Nucleus accumbens (tissue), 56 donors: ENCODE results near the gene FAF1.

Experiments
- DNase-seq, 56 donors: peaks; one replicate each; lab custom pipeline; 2025; lab: John Stamatoyannopoulos, UW

FAF1 gene

GRCh38 chr1:50393522-50394120 is 566.4 kb downstream of the FAF1 start:
- no peak for DNase-seq
